Frontal cortex (tissue), 4 donors: ENCODE measurements around the gene ALAD. TPM values are rescaled to one million over a fixed set of nuclear protein-coding genes. Genes with fewer than 3 reads are reported as not detected.
A peak's percentile ranks its signal among the peaks of the same experiment; 100 is the strongest.
"Not testable (repeated sequence)": the region's sequence is repeated elsewhere in the genome, so short reads cannot be mapped to it uniquely, and the experiment has no call there.

Experiments
- DNase-seq, 2 donors: peaks; one replicate each; pipeline ENCODE4 v3.0.0; 2012; ENCODE audit warnings: low spot score in 2 of 2
- FAIRE-seq: peaks from 2 replicates; lab custom pipeline; 2012; peaks lifted over from hg19 to GRCh38; lab: Jason Lieb, UNC
- total RNA-seq: library from RNA; depleted of rRNA; stranded (reverse); fragments of >200 nt; gene quantifications from one replicate; pipeline ENCODE4 v1.2.3, GENCODE V29; 2014
- donor health status: control.
- donor health status: control.
- donor health status: control.

Gene ALAD
- total RNA-seq: 11.4 TPM

- DNase-seq (peak; percentile 94 to 99), FAIRE-seq (peak; percentile 87)
Observed at GRCh38 chr9:113401027-113401792, at the start of gene ALAD. Gene ALAD (minus strand): TSS chr9:113401284. CDS start chr9:113393559, 7,725 bp downstream.

DNA sequence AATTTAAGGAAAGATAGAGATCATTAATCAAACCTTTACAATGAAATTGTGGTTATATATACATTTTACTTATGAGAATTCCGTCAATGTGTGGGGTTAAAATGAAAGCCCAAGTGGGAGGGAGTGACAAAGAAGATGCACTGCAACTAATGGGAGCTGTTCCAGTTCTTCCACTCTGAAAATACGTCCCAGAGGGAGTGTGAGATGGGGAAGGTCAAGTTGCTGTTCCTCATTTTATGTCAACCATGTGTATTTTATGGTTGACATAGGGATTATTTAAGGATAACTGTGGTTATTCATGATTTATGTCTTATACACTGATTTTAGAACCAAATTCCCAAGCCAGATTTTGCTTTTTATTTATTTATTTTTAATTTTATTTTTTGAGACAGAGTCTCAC lies 48.3 kb upstream of the ALAD start:
- FAIRE-seq (no peak), DNase-seq (no peak)

DNA sequence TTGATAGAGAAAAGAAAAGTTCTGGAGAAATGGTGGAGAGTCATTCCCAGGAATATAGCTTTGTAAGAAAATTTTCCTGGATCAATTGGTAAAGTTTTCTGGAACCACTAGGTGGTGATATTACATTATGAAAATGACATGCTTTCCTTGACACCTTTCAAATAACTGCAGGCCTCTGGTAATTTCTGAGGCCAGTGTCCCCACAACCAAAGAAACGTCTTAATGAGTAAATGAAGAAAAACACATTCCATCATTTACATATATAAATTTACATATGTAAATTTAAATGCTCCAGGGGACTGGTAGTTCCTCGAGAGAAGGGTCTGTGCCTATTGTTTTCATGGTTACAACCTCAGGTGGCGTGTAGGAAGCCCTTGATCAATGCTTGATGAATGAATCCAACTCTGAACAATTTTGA lies 45.2 kb upstream of the ALAD start:
- FAIRE-seq (peak; percentile 72), DNase-seq (peak; percentile 76 to 79)

- no peak for DNase-seq
- FAIRE-seq: no peak
Observed at GRCh38 chr9:113444736-113445135, 43.7 kb upstream of the ALAD start.

- FAIRE-seq, DNase-seq: not testable (repeated sequence)
Observed at GRCh38 chr9:113437716-113438115, 36.6 kb upstream of the ALAD start.

DNA sequence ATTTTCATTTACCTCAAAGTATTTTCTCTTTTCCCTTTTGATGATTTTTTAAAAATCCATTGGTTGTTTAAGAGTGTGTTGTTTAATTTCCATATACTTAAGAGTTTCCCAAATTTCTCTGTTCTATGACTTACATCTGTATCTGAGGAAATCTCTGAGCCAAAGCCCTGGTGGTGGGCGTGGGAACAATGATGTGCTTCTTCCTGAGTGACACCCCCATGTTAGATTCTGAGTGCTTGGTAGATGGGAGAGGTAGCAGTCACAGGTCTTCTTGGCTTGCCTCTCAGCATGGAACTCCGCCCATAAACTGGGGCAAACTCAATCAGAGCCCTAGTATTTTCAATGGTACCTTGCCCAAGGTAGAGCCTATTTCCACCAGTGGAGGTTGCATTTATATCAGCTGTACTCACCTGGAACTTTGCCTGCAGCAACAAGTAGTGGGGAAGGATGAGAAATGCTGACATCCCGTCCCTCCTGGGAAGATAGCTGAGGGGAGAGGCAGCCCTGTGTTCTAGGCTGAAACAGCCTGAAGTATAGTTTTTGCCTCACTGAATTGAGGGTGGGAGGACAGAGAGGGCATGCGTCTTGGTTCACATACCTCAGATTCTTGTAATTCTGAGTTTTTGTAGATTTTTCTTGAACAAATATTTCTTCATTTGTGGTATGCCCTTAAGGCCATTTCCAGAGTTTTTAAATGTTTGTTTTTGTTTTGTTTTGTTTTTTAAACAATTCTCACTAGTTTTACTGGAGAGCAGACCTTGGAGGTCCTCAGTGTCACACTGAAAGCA lies 35.8 kb upstream of the ALAD start:
- FAIRE-seq (no peak), DNase-seq (no peak)

- DNase-seq: no peak
- FAIRE-seq: no peak
Observed at GRCh38 chr9:113431191-113431590, 30.1 kb upstream of the ALAD start.

DNA sequence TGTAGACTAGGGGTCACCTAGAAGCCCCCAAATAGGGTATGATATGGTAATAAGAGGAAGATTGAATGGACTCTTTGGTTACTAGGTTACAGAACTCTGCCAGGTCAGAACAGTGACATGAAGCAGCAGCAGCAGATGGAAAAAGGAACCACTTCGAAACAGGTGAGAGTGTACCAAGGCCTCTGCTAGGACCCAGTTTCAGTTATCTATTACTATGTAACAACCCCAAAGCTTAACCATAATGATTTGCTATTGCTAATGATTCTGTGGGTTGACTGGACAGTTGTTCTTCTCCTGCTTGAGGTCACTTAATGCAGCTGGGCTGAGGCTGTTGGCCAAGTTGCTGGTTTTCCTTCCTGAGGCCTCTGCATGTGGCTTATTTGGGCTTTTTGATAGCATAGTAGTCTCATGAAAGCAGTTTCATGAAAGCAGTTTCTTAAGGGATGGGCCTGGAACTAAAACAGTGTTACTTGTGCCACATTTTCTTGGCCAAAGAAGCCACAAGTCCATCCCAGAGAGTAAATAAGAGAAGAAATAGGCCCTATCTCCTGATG lies 27.1 kb upstream of the ALAD start:
- no peak for DNase-seq
- no peak for FAIRE-seq

DNA sequence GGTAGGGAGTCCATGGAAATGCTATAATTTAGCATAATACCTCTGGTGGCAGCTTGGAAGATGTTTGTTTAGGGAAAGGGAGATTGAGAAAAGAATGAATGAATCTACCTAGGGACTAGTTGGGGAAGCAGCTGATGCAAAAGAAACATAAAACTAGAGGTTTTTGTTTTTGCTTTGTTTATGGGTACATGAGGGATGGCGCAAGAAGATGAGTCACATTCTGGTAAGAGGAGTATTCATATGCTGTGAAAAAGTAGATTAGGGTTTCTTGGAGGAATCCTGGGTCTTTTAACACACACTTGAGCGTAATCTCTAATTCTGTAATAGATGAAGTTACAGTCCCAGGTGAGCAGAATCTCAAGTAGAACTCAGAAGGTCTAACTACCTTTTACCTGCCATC lies 26.5 kb upstream of the ALAD start:
- no peak for FAIRE-seq
- DNase-seq: no peak

GRCh38 chr9:113426701-113427100 lies 25.6 kb upstream of the ALAD start:
- DNase-seq (no peak), FAIRE-seq (no peak)

DNA sequence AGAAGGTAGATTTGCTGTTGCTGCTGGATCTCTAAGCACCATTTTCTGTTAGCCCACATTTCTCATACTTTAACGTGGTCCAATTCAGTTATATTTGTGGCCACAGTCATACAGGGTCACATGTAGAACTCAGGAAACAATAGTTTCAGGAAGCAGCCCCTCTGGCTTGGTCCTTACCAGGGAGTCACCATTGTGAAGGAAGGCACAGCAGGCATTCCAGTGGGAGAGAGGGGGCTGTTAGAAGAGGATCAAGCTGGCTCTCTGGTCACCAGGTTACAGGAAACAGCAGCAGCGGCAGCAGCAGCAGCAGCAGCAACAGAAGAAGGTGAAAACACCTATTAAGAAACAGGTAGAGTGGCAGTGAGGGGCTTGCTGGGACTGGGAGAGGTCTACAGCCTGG lies 24.0 kb upstream of the ALAD start:
- no peak for FAIRE-seq

DNA sequence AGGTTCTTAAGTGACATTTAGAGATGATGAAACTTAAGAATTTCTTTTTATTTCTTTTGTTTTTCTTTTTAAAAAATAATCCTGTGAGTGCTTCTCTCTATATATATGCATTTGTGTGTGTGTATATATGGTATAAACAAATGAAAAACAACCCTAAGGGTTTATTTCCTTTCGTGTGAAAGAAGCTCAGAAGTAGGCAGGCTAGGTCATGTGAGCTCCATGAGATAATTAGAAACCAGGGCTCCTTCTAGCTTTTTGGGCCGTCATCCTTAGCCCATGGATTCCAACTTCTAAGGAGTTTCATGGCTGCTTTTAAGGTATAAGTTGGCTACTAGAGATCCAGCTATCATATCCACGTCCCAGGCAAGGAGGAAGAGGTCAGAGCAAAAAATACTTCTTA lies 20.6 kb upstream of the ALAD start:
- FAIRE-seq (no peak), DNase-seq (no peak)

More for the DNA sequence above, 24.0 kb upstream of the ALAD start:
- DNase-seq: no peak

DNA sequence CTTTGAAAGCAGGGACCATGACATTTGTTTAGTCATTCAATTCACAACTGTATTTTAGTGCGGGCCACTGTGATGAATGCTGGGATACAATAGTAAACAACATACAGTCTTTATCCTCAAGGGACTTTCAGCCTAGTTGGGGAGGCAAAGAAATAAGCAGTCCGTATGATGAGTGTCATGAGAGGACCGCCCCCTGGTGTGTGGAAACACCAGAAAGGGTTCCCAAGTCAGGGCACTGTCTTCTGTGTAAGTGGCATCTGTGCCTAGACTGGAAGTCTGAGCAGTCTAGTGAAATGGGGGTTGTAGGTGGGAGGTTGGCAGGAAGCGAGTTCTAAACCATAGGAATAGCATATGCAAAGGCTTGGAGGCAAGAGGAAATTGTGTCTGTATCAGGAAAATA lies 16.3 kb upstream of the ALAD start:
- FAIRE-seq: no peak
- DNase-seq: no peak

DNA sequence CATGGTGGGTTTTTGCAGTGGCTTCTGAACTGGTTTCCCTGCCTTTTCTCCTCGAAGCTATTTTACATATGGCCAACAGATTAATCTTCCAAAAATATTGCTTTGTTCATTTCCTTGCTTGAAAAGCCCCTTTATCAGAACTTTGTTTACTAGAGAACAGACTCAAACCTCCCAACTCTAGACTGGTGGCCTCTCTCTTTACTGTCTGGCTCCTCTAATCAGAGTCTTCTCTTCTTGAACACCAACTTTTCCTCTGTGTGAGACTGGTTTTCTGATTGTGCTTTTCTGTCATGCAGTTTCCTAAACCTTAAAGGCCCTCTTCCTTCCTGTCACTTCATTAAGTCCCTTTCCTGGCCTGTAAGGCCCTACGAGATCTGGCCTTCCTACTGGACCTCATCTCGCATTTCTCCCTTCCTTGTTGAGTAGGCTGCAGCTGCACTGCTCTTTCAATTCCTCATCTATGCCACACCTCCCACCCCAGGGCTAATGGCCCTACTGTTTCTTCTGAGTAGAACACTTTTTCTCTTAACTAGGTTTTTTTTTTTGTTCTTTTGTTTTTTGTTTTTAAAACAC lies 15.2 kb upstream of the ALAD start:
- FAIRE-seq: no peak

GRCh38 chr9:113410207-113410864 lies 9.3 kb upstream of the ALAD start, which contains the start of the genes C9orf43 and POLE3:
Gene C9orf43 (plus strand): TSS chr9:113410747. CDS start chr9:113413494, 2,747 bp downstream.
Gene POLE3 (minus strand): TSS chr9:113410675. CDS start chr9:113410293, 382 bp downstream.
- FAIRE-seq (no peak), DNase-seq (peak; percentile 87 to 94)

More for the DNA sequence above, 15.2 kb upstream of the ALAD start:
- DNase-seq: no peak

DNA sequence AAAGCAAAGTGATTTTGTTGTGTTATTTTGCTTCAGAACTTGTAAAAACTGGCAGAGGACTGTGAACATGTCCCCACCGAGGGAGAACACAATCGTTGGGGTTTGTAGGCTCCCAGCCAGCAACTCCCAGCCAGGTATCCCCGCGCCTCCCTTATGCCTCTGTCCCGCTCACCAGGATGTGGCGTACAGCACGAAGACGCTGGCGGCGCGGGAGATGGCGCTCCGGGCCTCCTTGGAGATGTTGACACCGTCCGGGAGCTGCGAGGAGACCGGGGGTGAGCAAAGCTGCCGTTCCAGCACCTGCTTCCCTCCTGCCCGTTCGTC lies 8.8 kb upstream of the ALAD start:
- no peak for DNase-seq
- FAIRE-seq: no peak

DNA sequence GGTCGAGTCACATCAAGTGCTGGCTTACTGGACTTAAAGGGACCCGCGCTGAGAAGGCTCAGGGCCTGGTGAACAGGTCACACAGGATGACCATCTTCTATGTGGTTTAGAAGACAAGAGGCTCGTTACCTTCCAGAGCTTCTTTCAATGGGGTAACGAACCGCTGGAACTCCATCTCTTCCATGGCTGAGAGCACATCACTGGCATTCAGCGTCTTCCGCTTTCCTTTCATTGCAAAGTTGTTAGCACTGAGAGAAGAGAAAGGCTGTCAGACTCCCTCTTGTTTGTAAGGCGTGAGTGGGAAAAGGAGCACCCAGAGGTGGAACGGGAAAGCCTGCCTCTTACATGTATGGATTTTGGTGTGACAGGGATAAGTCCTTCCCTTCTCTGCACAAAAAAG lies 8.4 kb upstream of the ALAD start:
- FAIRE-seq (no peak), DNase-seq (no peak)

- DNase-seq: peak in 1 of 2 donors; percentile 54
- FAIRE-seq: not testable (repeated sequence)
Observed at GRCh38 chr9:113406873-113407511, 5.9 kb upstream of the ALAD start.

GRCh38 chr9:113406353-113406752 lies 5.3 kb upstream of the ALAD start:
- DNase-seq, FAIRE-seq: not testable (repeated sequence)
